Omental fat pad (tissue), 4 donors: ENCODE measurements around the gene PCBP4. TPM values are rescaled to one million over a fixed set of nuclear protein-coding genes. Genes with fewer than 3 reads are reported as not detected.

Experiments
- ATAC-seq: fragments of 150-250 bp; one replicate; pipeline ENCODE4 v1.9.1; 2016; ENCODE audit warnings: mild to moderate bottlenecking, moderate library complexity; ENCODE audit not compliant: low FRiP score
- DNase-seq: peaks from one replicate; pipeline ENCODE4 v3.0.0-alpha.2; 2019; ENCODE audit warnings: low spot score
- CTCF ChIP-seq, 3 donors: fragments of 450-650 bp; IDR thresholded peaks; one replicate each; pipeline ENCODE4 v1.5.1; 2016 to 2017; ENCODE audit warnings: antibody characterized with exemption in 3 of 3, mild to moderate bottlenecking in 3 of 3, moderate library complexity in 2 of 3
- total RNA-seq, 4 donors: library from RNA; depleted of rRNA; stranded (reverse); fragments of >200 nt; gene quantifications; one replicate each; pipeline ENCODE4 v1.1.0, GENCODE V29; 2016

Gene PCBP4
- total RNA-seq, 4 donors from 2014 or later = 21.4 to 84.0 (median 23.4) TPM

GRCh38 chr3:51960386-51960785, 6.9 kb downstream of the PCBP4 start:
- DNase-seq (no peak), ATAC-seq (no peak)
- no peak for TF ChIP-seq CTCF (IDR thresholded peaks at IDR 0.05)

DNA sequence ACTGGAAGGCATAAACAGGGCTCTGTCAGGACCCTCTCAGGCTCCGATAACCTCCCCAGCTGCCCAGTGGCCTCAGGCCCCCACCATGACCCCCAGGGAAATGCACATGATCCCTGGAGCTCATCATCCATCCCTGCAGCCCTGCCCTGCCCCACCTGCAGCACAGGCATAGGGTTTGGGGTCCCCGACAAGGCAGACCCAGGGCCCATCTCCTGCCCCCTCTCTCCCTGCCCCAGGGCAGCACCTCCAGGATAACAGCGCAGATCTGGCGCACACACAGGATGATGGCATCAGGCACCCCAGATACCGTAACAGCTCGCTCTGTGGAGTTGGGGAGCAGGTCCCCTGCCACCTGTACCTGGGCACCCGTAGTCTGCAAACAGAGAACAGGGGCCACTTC, 7.6 kb downstream of the PCBP4 start:
- no peak for DNase-seq
- TF ChIP-seq CTCF (IDR thresholded peaks at IDR 0.05) = no peak

DNA sequence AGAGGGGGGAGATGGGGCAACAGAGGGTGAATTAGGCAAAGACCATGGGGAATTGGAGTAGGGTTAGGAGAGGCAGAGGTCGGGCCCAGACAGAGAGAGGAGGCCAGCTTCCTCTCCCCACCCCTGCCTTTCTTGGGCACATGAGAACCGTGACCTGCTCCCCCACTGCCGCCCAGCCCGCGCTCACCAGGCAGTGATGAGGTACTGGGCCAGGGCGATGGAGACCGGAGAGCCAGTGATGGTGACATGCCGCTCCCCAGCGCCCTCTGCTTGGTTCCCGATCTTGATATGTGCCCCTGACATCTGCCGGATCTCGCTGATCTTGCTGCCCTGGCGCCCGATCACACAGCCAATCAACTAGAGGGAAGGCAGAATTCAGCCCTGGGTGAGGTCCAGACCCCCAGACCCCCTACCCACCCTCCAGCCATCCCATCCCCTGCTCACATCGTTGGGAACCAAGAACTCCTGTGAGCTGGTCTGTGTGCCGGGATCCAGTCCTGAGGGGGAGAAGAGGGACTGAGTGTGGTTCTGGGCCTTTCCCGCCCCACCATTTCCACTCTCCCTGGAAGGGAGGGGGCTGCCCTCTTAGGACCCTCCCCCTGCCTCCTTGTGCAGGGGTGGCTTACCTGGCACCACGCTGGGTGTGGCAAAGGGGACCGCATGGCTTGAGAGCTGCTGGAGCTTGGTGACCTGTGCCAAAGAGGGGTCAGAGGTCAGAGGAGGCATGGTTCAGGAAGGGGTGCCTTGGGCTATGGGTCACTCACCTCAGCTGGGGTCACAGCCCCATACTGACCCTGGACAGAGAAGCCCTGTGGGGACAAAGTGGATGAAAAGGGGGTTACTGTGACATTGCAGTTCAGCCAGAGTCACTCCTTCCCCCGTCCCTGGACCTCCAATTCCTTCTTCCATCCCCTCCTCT, 8.4 kb downstream of the PCBP4 start:
- no peak for ATAC-seq
- TF ChIP-seq CTCF (IDR thresholded peaks at IDR 0.05) = no peak
- DNase-seq = no peak

More for the DNA sequence above, 7.6 kb downstream of the PCBP4 start:
- no peak for ATAC-seq

DNA sequence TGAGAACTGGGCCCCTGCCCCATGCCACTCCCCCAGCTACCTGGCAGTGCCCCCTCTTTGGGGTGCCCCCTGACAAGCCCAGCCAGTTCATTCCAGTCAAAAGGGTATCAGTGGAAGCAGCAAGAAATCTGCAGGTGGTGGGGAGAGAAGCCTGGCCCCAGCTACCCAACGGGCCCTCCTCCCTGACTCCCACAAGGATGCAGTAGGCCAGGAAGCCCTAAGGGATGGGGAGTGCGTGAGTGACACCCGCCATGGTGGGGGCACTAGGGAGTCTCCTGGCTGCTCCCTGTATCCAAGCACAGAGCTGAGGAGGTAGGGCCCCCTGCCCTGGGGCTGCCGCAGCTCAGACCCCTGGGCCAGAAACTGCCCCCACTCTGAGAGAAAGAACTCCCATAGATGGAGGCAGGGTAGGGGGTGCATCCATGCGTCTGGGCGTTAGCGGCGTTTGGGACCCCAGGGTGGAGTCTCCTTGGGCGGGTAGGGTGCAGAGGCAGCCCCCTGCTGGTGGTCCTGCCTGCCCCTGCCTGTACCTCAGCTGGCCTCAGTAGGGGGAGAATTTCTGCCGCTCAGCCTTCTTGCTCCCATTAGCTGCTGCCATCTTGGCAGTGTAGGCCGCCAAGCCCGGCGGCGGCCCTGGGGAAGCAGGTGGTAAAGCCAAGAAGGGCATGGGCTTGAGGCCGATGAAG, 9.6 kb downstream of the PCBP4 start:
- TF ChIP-seq CTCF (IDR thresholded peaks at IDR 0.05) = no peak
- DNase-seq = no peak
- no peak for ATAC-seq

- TF ChIP-seq CTCF (IDR thresholded peaks at IDR 0.05) = no peak
- ATAC-seq (peak; percentile 77), DNase-seq (no peak)
These were observed 11.1 kb downstream of the PCBP4 start for GRCh38 chr3:51955893-51956770.

- DNase-seq = no peak
- no peak for TF ChIP-seq CTCF (IDR thresholded peaks at IDR 0.05)
- ATAC-seq = no peak
These were observed 11.9 kb downstream of the PCBP4 start, which contains the start of gene GPR62 for GRCh38 chr3:51955175-51955892. GPR62 (plus strand) TSS chr3:51955381; CDS start chr3:51955653, 272 bp downstream.
